IMR-90 (cell line): ENCODE measurements around the gene TSC22D3. TPM values are rescaled to one million over a fixed set of nuclear protein-coding genes. Genes with fewer than 3 reads are reported as not detected.

Experiments
- ATAC-seq: fragments of 200-7000 bp; cut with Tn5 transposase; 2 replicates; pipeline ENCODE4 v1.9.1; 2020; ENCODE audit warnings: low read depth, mild to moderate bottlenecking, moderate library complexity
- BruUV-seq: library from RNA; stranded (reverse); fragments of 400-500 nt; replicated peaks from 2 replicates; lab custom pipeline; 2021; lab: Mats Ljungman, UMichigan
- CTCF ChIA-PET: fragments of 300-600 bp; formaldehyde crosslinking; extraction: SDS; loops from one replicate; lab custom pipeline; 2021; ENCODE audit warnings: antibody characterized with exemption; lab: Yijun Ruan, JAX
- POLR2A ChIA-PET: fragments of 300-600 bp; sonication (Branson Sonifier 250); formaldehyde crosslinking; loops from one replicate; lab custom pipeline; 2022; ENCODE audit warnings: antibody characterized with exemption; ENCODE audit not compliant: unreplicated experiment; lab: Charles Lee
- DNase-seq: peaks from one replicate; pipeline ENCODE4 v3.0.0; 2013
- H2AFZ ChIP-seq: replicated peaks from 2 replicates; pipeline ENCODE3; 2013; ENCODE audit warnings: low read length, mild to moderate bottlenecking; ENCODE audit not compliant: poor library complexity
- H2AK5ac ChIP-seq: 2 replicates; pipeline ENCODE4 v1.6.1; 2013; ENCODE audit warnings: low read depth, low read length, inconsistent platforms
- H2AK9ac ChIP-seq: replicated peaks from 2 replicates; pipeline ENCODE3; 2013; ENCODE audit warnings: mild to moderate bottlenecking, low read depth, low read length, moderate library complexity; ENCODE audit not compliant: poor library complexity
- H2BK120ac ChIP-seq: 2 replicates; pipeline ENCODE4 v1.6.1; 2013; ENCODE audit warnings: low read depth, low read length, inconsistent platforms
- H2BK15ac ChIP-seq: 3 replicates; pipeline ENCODE4 v1.6.1; 2013; ENCODE audit warnings: low read depth, low read length, inconsistent platforms
- H2BK20ac ChIP-seq: 2 replicates; pipeline ENCODE4 v1.6.1; 2013; ENCODE audit warnings: low read depth, mild to moderate bottlenecking, inconsistent platforms, low read length, moderate library complexity
- H2BK5ac ChIP-seq: 2 replicates; pipeline ENCODE4 v1.6.1; 2013; ENCODE audit warnings: mild to moderate bottlenecking, low read depth, low read length, inconsistent platforms; ENCODE audit not compliant: poor library complexity, severe bottlenecking
- H3K14ac ChIP-seq: replicated peaks from 2 replicates; pipeline ENCODE4 v1.6.1; 2013; ENCODE audit warnings: low read depth, low read length, inconsistent platforms
- H3K18ac ChIP-seq: 2 replicates; pipeline ENCODE4 v1.6.1; 2013; ENCODE audit warnings: low read depth, low read length, control low read depth
- H3K23ac ChIP-seq: 2 replicates; pipeline ENCODE4 v1.6.1; 2013; ENCODE audit warnings: low read depth, low read length, inconsistent platforms
- H3K27ac ChIP-seq: 2 replicates; pipeline ENCODE4 v1.5.1; 2013; ENCODE audit warnings: mild to moderate bottlenecking, control low read depth, low read length; ENCODE audit not compliant: insufficient read depth
- H3K27me3 ChIP-seq: 2 replicates; pipeline ENCODE4 v1.6.1; 2013; ENCODE audit warnings: low read length; ENCODE audit not compliant: control insufficient read depth, insufficient read depth
- H3K36me3 ChIP-seq: 2 replicates; pipeline ENCODE4 v1.6.1; 2013; ENCODE audit warnings: low read length, mixed read lengths; ENCODE audit not compliant: control insufficient read depth, insufficient read depth
- H3K4ac ChIP-seq: 2 replicates; pipeline ENCODE4 v1.6.1; 2013; ENCODE audit warnings: low read depth, low read length, inconsistent platforms
- H3K4me1 ChIP-seq: 2 replicates; pipeline ENCODE4 v1.6.1; 2013; ENCODE audit warnings: low read length, mixed read lengths; ENCODE audit not compliant: control insufficient read depth, insufficient read depth
- H3K4me2 ChIP-seq: 2 replicates; pipeline ENCODE4 v1.6.1; 2013; ENCODE audit warnings: low read depth, mild to moderate bottlenecking, control low read depth, low read length, moderate library complexity
- H3K4me3 ChIP-seq: 2 replicates; pipeline ENCODE4 v1.5.1; 2013; ENCODE audit warnings: low read depth, mild to moderate bottlenecking, control low read depth, low read length, moderate library complexity; ENCODE audit not compliant: insufficient read depth
- H3K56ac ChIP-seq: 2 replicates; pipeline ENCODE4 v1.6.1; 2013; ENCODE audit warnings: low read length, inconsistent platforms; ENCODE audit not compliant: insufficient read depth; ENCODE audit errors: extremely low read depth
- H3K79me1 ChIP-seq, 2 experiments: 2 replicates each; pipeline ENCODE4 v1.6.1; 2013; ENCODE audit warnings: low read length in 2 of 2, inconsistent platforms in 1 of 2, low read depth in 1 of 2
- H3K9ac ChIP-seq: 2 replicates; pipeline ENCODE4 v1.6.1; 2013; ENCODE audit warnings: low read depth, low read length, control low read depth
- H3K9me1 ChIP-seq: 2 replicates; pipeline ENCODE4 v1.6.1; 2013; ENCODE audit warnings: low read length, inconsistent platforms; ENCODE audit not compliant: insufficient read depth
- H3K9me3 ChIP-seq: 2 replicates; pipeline ENCODE4 v1.6.1; 2013; ENCODE audit warnings: low read length; ENCODE audit not compliant: control insufficient read depth, insufficient read depth
- H4K20me1 ChIP-seq: 2 replicates; pipeline ENCODE4 v1.6.1; 2013; ENCODE audit warnings: low read length, inconsistent platforms; ENCODE audit not compliant: insufficient read depth
- H4K5ac ChIP-seq: 2 replicates; pipeline ENCODE4 v1.6.1; 2013; ENCODE audit warnings: mild to moderate bottlenecking, low read depth, low read length, control low read depth
- H4K8ac ChIP-seq, 2 experiments: 2 replicates each; pipeline ENCODE4 v1.6.1; 2013; ENCODE audit warnings: low read depth in 2 of 2, low read length in 2 of 2, control low read depth in 1 of 2, inconsistent platforms in 1 of 2
- H4K91ac ChIP-seq: 2 replicates; pipeline ENCODE4 v1.6.1; 2013; ENCODE audit warnings: low read depth, low read length, inconsistent platforms; ENCODE audit not compliant: insufficient read depth
- POLR2A ChIP-seq: IDR thresholded peaks from 2 replicates; pipeline ENCODE4 v1.6.1; 2012; ENCODE audit warnings: mild to moderate bottlenecking, low read depth, low read length
- WGBS, 2 experiments: methylation state at CpG; one replicate each; pipeline versions ENCODE4 v1.1.5 to v1.1.7; 2013; ENCODE audit warnings: missing lambda C conversion rate in 2 of 2; ENCODE audit not compliant: insufficient read length in 1 of 2; ENCODE audit errors: extremely low coverage in 2 of 2; 5-methylcytosine and 5-hydroxymethylcytosine counted together
- dilution Hi-C: fragments of 300-500 bp; cut with HindIII; formaldehyde crosslinking; loops from one replicate; pipeline ENCODE4 v1.14.3; 2018; ENCODE audit warnings: low sequenced_read_pairs; ENCODE audit not compliant: unreplicated experiment
- in situ Hi-C: fragments of 300-500 bp; cut with MboI; formaldehyde crosslinking; loops from 3 replicates; pipeline ENCODE4 v1.14.3; 2019; ENCODE audit warnings: low sequenced_read_pairs, inconsistent platforms, mixed read lengths
- intact Hi-C: fragments of 100-400 bp; cut with micrococcal nuclease; formaldehyde crosslinking; loops from 2 replicates; pipeline ENCODE4 v1.10.0; 2022
- polyA plus RNA-seq, 3 experiments: library from polyadenylated mRNA; depleted of rRNA; stranded (reverse); fragments of >200 nt; gene quantifications; 2 replicates each; pipeline ENCODE4 v1.2.3, GENCODE V29; 2012; ENCODE audit warnings: low replicate concordance in 1 of 3
- total RNA-seq: library from RNA; depleted of rRNA; stranded (reverse); fragments of >200 nt; gene quantifications from 2 replicates; pipeline ENCODE4 v1.2.3, GENCODE V29; 2012

Gene TSC22D3
- total and polyA plus RNA-seq, 2 of the 4 experiments (the other 2 are of a cell fraction) = 9.9 to 14.0 TPM

GRCh38 chrX:107750861-107751445, 24.6 kb downstream of the TSC22D3 start:
- no TSS peak for BruUV-seq
- no peak overlapping the region for H3K27ac ChIP-seq
- H2AK5ac ChIP-seq = no peak overlapping the region
- no peak overlapping the region for H4K8ac ChIP-seq
- ATAC-seq = no peak
- ChIA-PET POLR2A (no interaction called here), CTCF (no interaction called here)
- H3K9me3 ChIP-seq = no peaks in the 10 kb centered on the region
- intact Hi-C loops = no loop called here
- in situ Hi-C loops = no loop called here
- no peak overlapping the region for H2BK5ac ChIP-seq
- no peak overlapping the region for H4K91ac ChIP-seq
- H4K5ac ChIP-seq = no peak overlapping the region
- H2BK20ac ChIP-seq = no peak overlapping the region
- no peaks in the 10 kb centered on the region for H3K4me1 ChIP-seq
- H3K4me2 ChIP-seq = no peak overlapping the region
- no peak overlapping the region for H2AFZ ChIP-seq
- WGBS, 2 experiments = 48% methylated on average over 3 of the region's 7 CpGs; no CpG with 5 or more reads in 1 of the 2 experiments
- H3K27me3 ChIP-seq = peaks cover 61% of the 10 kb centered on the region
- no peak for TF ChIP-seq POLR2A
- H3K36me3 ChIP-seq = no peaks in the 10 kb centered on the region
- H2AK9ac ChIP-seq = no peak overlapping the region
- H3K79me1 ChIP-seq = no peaks in the 10 kb centered on the region
- no peak overlapping the region for H2BK120ac ChIP-seq
- H3K23ac ChIP-seq = no peak overlapping the region
- dilution Hi-C loops = no loop called here
- H3K18ac ChIP-seq = no peak overlapping the region
- H3K4me3 ChIP-seq = no peak overlapping the region
- H4K20me1 ChIP-seq = no peaks in the 10 kb centered on the region; the same call in 1 of the 2 replicates
- no peak overlapping the region for H3K56ac ChIP-seq
- no peak overlapping the region for H3K9ac ChIP-seq
- DNase-seq = no peak
- no peak overlapping the region for H3K4ac ChIP-seq
- H3K14ac ChIP-seq = no peak overlapping the region
- H2BK15ac ChIP-seq = no peak overlapping the region
- no peaks in the 10 kb centered on the region; the same call in 1 of the 2 replicates for H3K9me1 ChIP-seq
